ENCODE data around the gene PRUNE2.

Gene PRUNE2

GRCh38 chr9:76592974-76593347, 313.0 kb downstream of the PRUNE2 start:
- peaks cover 12% of the 10 kb centered on the region for H3K4me1 Mint-ChIP-seq (ENCODE audit: low read depth)
- no peaks in the 10 kb centered on the region for H3K9me3 Mint-ChIP-seq
- H3K27ac Mint-ChIP-seq, result no peak overlapping the region
- H3K36me3 Mint-ChIP-seq (ENCODE audit: low read depth), result no peaks in the 10 kb centered on the region
- peaks cover 5% of the 10 kb centered on the region for H3K27me3 Mint-ChIP-seq
- H3K4me3 Mint-ChIP-seq, result no peak overlapping the region

- peaks cover 12% of the 10 kb centered on the region for H3K4me1 Mint-ChIP-seq (ENCODE audit: low read depth)
- H3K9me3 Mint-ChIP-seq, result no peaks in the 10 kb centered on the region
- no peaks in the 10 kb centered on the region for H3K36me3 Mint-ChIP-seq (ENCODE audit: low read depth)
- no peak overlapping the region for H3K27ac Mint-ChIP-seq
- peaks cover 5% of the 10 kb centered on the region for H3K27me3 Mint-ChIP-seq
- no peak overlapping the region for H3K4me3 Mint-ChIP-seq
Measured at GRCh38 chr9:76592091-76592973, 313.6 kb downstream of the PRUNE2 start.

DNA sequence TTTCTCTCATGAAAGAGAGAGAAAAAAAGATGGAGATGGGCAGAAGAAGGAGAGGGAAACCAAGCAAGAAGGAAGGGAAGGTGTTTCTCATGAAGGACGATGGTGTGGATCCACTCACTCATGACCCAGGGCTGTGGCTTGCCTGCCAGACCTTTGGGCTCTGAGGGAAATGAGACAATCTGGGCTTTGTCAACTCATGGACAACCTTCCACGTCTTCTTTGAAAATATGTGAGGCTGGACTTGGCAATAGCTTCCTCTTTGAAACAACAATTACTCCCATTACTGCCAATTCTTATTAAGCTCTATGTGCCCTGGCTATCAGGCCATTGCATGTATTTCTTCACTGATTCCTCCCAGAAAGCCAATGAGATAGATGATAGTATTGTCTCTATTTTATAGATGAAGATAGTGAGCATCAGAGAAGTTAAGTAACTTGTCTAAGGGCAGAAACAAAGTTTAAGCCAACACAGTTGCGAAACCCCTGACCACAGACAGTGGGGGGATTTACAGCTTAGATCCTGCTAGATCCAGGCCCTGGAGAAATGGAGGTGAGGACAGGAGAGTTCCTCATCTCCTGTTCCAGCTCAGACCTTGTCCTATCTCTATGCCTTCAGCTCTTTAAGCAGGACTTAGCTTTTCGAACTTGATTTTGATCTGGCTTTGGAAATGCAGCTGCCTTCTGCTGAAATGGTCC, 314.5 kb downstream of the PRUNE2 start:
- Mint-ChIP-seq H3K4me3 (no peak overlapping the region), H3K36me3 (ENCODE audit: low read depth) (no peaks in the 10 kb centered on the region), H3K27me3 (peaks cover 5% of the 10 kb centered on the region), H3K9me3 (no peaks in the 10 kb centered on the region), H3K27ac (no peak overlapping the region), H3K4me1 (ENCODE audit: low read depth) (peaks cover 12% of the 10 kb centered on the region)

- H3K27ac Mint-ChIP-seq, result no peak overlapping the region
- H3K4me1 Mint-ChIP-seq (ENCODE audit: low read depth), result peaks cover 8% of the 10 kb centered on the region
- no peak overlapping the region for H3K4me3 Mint-ChIP-seq
- peaks cover 4% of the 10 kb centered on the region for H3K27me3 Mint-ChIP-seq
- no peaks in the 10 kb centered on the region for H3K36me3 Mint-ChIP-seq (ENCODE audit: low read depth)
- H3K9me3 Mint-ChIP-seq, result peaks cover 4% of the 10 kb centered on the region
Measured at GRCh38 chr9:76588316-76588715, 317.6 kb downstream of the PRUNE2 start.

GRCh38 chr9:76586390-76587314, 319.3 kb downstream of the PRUNE2 start:
- H3K27me3 Mint-ChIP-seq, result peaks cover 6% of the 10 kb centered on the region
- no peak overlapping the region for H3K4me3 Mint-ChIP-seq
- H3K9me3 Mint-ChIP-seq, result peaks cover 4% of the 10 kb centered on the region
- H3K27ac Mint-ChIP-seq, result no peak overlapping the region
- no peaks in the 10 kb centered on the region for H3K4me1 Mint-ChIP-seq (ENCODE audit: low read depth)
- H3K36me3 Mint-ChIP-seq (ENCODE audit: low read depth), result no peaks in the 10 kb centered on the region

- no peaks in the 10 kb centered on the region for H3K4me1 Mint-ChIP-seq (ENCODE audit: low read depth)
- peaks cover 4% of the 10 kb centered on the region for H3K9me3 Mint-ChIP-seq
- H3K27me3 Mint-ChIP-seq, result peaks cover 8% of the 10 kb centered on the region
- H3K36me3 Mint-ChIP-seq (ENCODE audit: low read depth), result no peaks in the 10 kb centered on the region
- no peak overlapping the region for H3K27ac Mint-ChIP-seq
- no peak overlapping the region for H3K4me3 Mint-ChIP-seq
Measured at GRCh38 chr9:76585487-76586389, 320.2 kb downstream of the PRUNE2 start.

DNA sequence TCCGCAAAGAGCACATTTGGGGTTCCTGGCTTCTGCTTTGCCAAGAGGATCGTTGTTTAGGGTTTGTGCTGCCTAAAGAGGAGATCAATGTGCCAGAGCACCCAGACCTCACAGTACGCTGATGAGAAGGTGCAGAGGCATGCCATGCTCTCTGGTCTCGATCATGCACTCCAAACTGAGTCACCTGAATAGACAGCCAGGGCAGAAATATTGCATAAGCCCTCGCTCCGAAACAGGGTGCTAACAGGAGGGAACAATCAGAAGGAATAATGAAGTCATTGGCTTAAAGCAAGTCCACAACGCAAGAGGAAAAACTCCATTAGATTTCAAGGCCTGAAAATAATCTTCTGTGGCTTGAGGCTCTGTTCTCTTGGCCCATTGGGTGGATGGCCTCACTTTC, 322.7 kb downstream of the PRUNE2 start:
- H3K9me3 Mint-ChIP-seq, result peaks cover 4% of the 10 kb centered on the region
- no peak overlapping the region for H3K4me3 Mint-ChIP-seq
- no peaks in the 10 kb centered on the region for H3K36me3 Mint-ChIP-seq (ENCODE audit: low read depth)
- peaks cover 8% of the 10 kb centered on the region for H3K27me3 Mint-ChIP-seq
- peaks cover 15% of the 10 kb centered on the region for H3K4me1 Mint-ChIP-seq (ENCODE audit: low read depth)
- no peak overlapping the region for H3K27ac Mint-ChIP-seq

DNA sequence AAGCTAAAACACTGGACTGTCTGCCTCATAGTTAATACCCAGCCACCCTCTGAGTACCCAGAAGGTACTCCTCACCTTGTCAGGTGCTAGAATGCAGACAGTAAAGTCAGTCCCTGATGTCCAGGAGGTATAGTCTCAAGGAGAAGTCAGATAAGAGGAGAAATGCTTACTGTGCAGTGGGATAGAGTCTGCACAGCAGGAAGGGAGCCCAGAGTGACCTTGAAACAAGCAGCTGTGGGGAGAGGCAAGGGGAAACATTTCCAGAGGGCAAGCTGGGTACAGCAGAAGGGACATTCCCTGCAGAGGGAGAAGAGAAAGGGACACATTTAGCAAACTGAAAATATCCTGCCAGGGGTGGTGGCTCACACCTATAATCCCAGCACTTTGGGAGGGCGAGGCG, 324.2 kb downstream of the PRUNE2 start:
- Mint-ChIP-seq H3K4me3 (no peak overlapping the region), H3K4me1 (ENCODE audit: low read depth) (peaks cover 30% of the 10 kb centered on the region), H3K9me3 (peaks cover 4% of the 10 kb centered on the region), H3K36me3 (ENCODE audit: low read depth) (no peaks in the 10 kb centered on the region), H3K27me3 (peaks cover 8% of the 10 kb centered on the region), H3K27ac (no peak overlapping the region)

DNA sequence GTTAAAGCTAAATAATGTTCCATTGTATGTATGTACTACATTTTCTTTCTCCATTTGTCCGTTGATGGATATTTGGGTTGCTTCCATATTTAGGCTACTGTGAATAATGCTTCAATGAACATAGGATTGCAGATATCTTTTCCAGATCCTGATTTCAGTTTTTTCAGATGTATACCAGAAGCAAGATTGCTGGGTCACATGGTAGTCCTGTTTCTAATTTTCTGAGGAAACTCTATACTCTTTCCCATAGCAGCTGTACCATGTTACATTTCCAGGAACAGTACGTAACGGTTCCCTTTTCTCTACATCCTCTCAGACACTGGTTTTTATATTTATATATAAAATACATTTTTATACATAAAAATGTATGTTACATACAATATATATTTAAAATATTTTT, 325.1 kb downstream of the PRUNE2 start:
- Mint-ChIP-seq H3K27me3 (peaks cover 6% of the 10 kb centered on the region), H3K36me3 (ENCODE audit: low read depth) (peaks cover 5% of the 10 kb centered on the region), H3K4me3 (no peak overlapping the region), H3K9me3 (peaks cover 4% of the 10 kb centered on the region), H3K4me1 (ENCODE audit: low read depth) (peaks cover 39% of the 10 kb centered on the region), H3K27ac (no peak overlapping the region)

GRCh38 chr9:76580188-76580587, 325.7 kb downstream of the PRUNE2 start:
- H3K27me3 Mint-ChIP-seq, result peaks cover 4% of the 10 kb centered on the region
- peaks cover 4% of the 10 kb centered on the region for H3K9me3 Mint-ChIP-seq
- H3K27ac Mint-ChIP-seq, result no peak overlapping the region
- peaks cover 5% of the 10 kb centered on the region for H3K36me3 Mint-ChIP-seq (ENCODE audit: low read depth)
- no peak overlapping the region for H3K4me3 Mint-ChIP-seq
- peaks cover 43% of the 10 kb centered on the region for H3K4me1 Mint-ChIP-seq (ENCODE audit: low read depth)

- Mint-ChIP-seq H3K4me1 (ENCODE audit: low read depth) (peaks cover 53% of the 10 kb centered on the region), H3K27ac (peak overlapping the region; percentile 84), H3K27me3 (peaks cover 23% of the 10 kb centered on the region), H3K9me3 (no peaks in the 10 kb centered on the region), H3K36me3 (ENCODE audit: low read depth) (peaks cover 5% of the 10 kb centered on the region), H3K4me3 (peak overlapping the region; percentile 64)
Measured at GRCh38 chr9:76576344-76576743, 329.6 kb downstream of the PRUNE2 start.

- Mint-ChIP-seq H3K4me1 (ENCODE audit: low read depth) (peaks cover 58% of the 10 kb centered on the region), H3K9me3 (peaks cover 2% of the 10 kb centered on the region), H3K27me3 (peaks cover 28% of the 10 kb centered on the region), H3K4me3 (no peak overlapping the region), H3K36me3 (ENCODE audit: low read depth) (peaks cover 5% of the 10 kb centered on the region), H3K27ac (peak overlapping the region; percentile 84)
Measured at GRCh38 chr9:76575761-76576160, 330.2 kb downstream of the PRUNE2 start.

DNA sequence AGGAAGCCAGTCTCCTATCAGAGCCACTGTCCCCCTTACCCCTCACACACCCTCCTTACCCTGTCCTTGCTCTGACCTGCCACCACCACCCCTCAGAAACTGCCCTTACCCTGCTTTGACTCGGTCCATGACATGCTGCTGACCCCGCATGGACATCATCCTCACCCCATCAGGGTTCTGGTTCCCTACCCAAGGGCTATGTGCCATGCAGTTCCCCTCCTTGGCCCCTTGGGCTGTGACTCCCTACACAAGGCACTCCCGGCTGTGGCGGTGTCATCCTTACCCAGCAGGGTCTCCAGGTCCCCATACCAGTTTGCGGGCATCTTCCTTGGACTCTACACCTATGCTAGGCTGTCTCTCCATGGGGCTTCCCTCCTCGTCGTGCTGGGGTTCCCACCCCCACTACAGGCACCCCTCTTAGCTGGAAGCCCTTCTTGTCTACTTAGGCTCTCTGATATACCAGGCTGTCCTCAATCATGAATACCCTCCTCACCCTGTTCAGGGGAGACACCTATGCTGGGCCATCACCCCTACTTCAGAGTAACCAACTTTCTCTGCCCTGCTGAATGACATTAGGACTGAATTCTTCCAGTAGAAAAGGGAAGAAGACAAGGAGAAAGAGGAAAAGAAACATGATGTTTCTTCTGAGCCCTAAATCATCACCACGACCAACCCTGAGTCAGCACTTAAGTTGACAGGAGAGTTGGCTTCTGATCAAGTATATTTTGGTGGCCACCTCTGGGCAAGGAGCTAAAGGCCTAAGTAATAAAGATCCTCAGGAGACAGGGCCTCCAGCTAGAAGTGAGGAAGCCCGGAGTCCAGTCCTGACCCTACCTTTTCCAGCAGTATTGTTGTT, 331.8 kb downstream of the PRUNE2 start:
- no peak overlapping the region for H3K4me3 Mint-ChIP-seq
- H3K4me1 Mint-ChIP-seq (ENCODE audit: low read depth), result peaks cover 59% of the 10 kb centered on the region
- peaks cover 8% of the 10 kb centered on the region for H3K9me3 Mint-ChIP-seq
- H3K27me3 Mint-ChIP-seq, result peaks cover 43% of the 10 kb centered on the region
- peaks cover 5% of the 10 kb centered on the region for H3K36me3 Mint-ChIP-seq (ENCODE audit: low read depth)
- no peak overlapping the region for H3K27ac Mint-ChIP-seq

All from stimulated activated naive CD8-positive, alpha-beta T cell treated with anti-CD3 and anti-CD28 coated beads, Interleukin-15, Interleukin-2, amounts not matched to agents 100 ng/mL and 50 ng/mL, for 24 hours (primary cell).